ENCODE data around the gene INSYN1.

Gene INSYN1

GRCh38 chr15:73756390-73756789 lies 3.2 kb upstream of the INSYN1 start:
- Histone ChIP-seq H3K9me3 (no peaks in the 10 kb centered on the region), H3K4me3 (ENCODE audit: low read depth, low read length) (no peak overlapping the region), H3K36me3 (no peaks in the 10 kb centered on the region), H3K27me3 (peaks cover 26% of the 10 kb centered on the region), H3K4me1 (peaks cover 6% of the 10 kb centered on the region)
- DNase-seq = no peak
- no peak for TF ChIP-seq CTCF (IDR thresholded peaks at IDR 0.05; ENCODE audit: low read depth, low read length)

DNA sequence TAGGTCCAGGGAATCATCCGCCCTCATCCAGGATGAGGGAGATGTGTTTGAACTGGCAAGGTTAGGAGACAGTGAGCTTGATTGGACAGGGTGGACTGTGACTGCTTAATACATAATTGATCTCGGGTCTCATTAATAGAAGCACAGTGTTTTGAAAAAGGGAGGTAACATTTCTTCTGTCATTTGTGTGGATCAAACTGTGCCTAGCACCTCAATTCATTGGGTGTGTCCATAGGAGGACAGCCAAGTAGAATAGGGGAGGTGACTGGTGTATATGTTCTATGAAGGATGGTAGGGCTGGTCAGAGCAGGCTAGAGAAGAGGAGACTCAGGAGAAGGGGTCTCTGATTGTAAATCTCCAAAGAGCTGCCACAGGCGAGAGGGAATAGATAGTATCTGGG lies 2.8 kb upstream of the INSYN1 start:
- no peaks in the 10 kb centered on the region for H3K9me3 ChIP-seq
- H3K4me1 ChIP-seq = peaks cover 6% of the 10 kb centered on the region
- no peak for TF ChIP-seq CTCF (IDR thresholded peaks at IDR 0.05; ENCODE audit: low read depth, low read length)
- DNase-seq = no peak
- H3K4me3 ChIP-seq (ENCODE audit: low read depth, low read length) = no peak overlapping the region
- peaks cover 29% of the 10 kb centered on the region for H3K27me3 ChIP-seq
- no peaks in the 10 kb centered on the region for H3K36me3 ChIP-seq

GRCh38 chr15:73755481-73755880 lies 2.3 kb upstream of the INSYN1 start:
- H3K36me3 ChIP-seq = no peaks in the 10 kb centered on the region
- no peak overlapping the region for H3K4me3 ChIP-seq (ENCODE audit: low read depth, low read length)
- no peaks in the 10 kb centered on the region for H3K9me3 ChIP-seq
- no peak for TF ChIP-seq CTCF (IDR thresholded peaks at IDR 0.05; ENCODE audit: low read depth, low read length)
- peaks cover 30% of the 10 kb centered on the region for H3K27me3 ChIP-seq
- peak; percentile 77 for DNase-seq
- peaks cover 6% of the 10 kb centered on the region for H3K4me1 ChIP-seq

- no peak for TF ChIP-seq CTCF (IDR thresholded peaks at IDR 0.05; ENCODE audit: low read depth, low read length)
- Histone ChIP-seq H3K27me3 (peaks cover 31% of the 10 kb centered on the region), H3K4me3 (ENCODE audit: low read depth, low read length) (no peak overlapping the region), H3K36me3 (no peaks in the 10 kb centered on the region), H3K9me3 (no peaks in the 10 kb centered on the region), H3K4me1 (peaks cover 6% of the 10 kb centered on the region)
- DNase-seq = no peak
These were observed 1.3 kb upstream of the INSYN1 start for GRCh38 chr15:73754461-73754860.

- peaks cover 6% of the 10 kb centered on the region for H3K4me1 ChIP-seq
- H3K4me3 ChIP-seq (ENCODE audit: low read depth, low read length) = peak overlapping the region; percentile 49
- no peak for TF ChIP-seq CTCF (IDR thresholded peaks at IDR 0.05; ENCODE audit: low read depth, low read length)
- no peaks in the 10 kb centered on the region for H3K36me3 ChIP-seq
- H3K9me3 ChIP-seq = no peaks in the 10 kb centered on the region
- DNase-seq = no peak
- H3K27me3 ChIP-seq = peaks cover 31% of the 10 kb centered on the region
These were observed 351 bp downstream of the INSYN1 start for GRCh38 chr15:73752806-73753193.

DNA sequence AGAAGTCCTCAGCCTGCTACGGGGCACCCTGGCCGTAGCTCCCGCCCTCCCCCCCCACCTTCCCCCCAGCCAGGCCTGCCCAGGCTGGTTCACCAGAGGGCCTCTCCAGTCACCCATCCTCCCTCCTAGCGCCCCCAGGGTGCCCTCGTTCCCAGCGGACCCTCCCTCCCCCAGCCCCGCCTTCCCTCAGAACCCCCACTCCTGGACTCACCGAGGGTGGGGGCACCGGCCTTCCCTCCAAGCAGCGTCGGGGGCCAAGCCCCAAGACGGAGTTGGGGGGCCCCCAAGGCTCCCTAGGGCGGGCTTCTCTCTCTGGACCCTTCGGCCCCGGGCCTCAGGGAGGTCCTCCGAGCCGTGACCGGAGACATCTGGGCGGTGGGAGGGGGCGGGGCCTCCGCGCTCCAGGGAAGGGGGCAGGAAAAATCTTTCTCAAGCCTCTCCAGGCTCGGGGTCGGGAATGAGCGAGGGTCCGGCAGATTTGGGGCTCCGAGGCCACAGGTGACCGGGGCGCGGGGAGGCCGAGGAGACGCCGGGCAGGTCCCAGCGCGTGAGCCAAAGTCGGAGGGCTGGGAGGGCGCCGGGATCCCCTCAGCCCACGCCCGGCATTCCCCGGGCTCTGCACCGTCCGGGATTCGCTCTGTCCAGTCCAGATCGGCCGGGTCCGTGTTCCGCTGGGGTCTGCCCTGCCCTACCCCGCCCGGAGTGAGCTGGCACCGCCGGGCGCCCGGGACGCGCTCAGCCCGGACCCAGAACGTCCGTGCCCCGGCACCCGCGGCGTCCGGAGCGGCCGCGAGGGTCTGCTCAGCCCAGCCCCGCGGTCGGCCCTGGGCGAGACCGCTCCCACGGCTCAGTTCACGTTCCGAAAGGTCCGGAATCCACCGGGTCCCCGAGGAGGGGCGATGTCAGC lies 999 bp downstream of the INSYN1 start:
- Histone ChIP-seq H3K4me1 (peaks cover 6% of the 10 kb centered on the region), H3K36me3 (no peaks in the 10 kb centered on the region), H3K27me3 (peaks cover 31% of the 10 kb centered on the region), H3K9me3 (no peaks in the 10 kb centered on the region), H3K4me3 (ENCODE audit: low read depth, low read length) (peak overlapping the region; percentile 49)
- no peak for TF ChIP-seq CTCF (IDR thresholded peaks at IDR 0.05; ENCODE audit: low read depth, low read length)
- DNase-seq = no peak

Measured in BE2C (cell line).